Right atrium auricular region (tissue), 2 donors: ENCODE measurements around the gene CYP11A1. TPM values are rescaled to one million over a fixed set of nuclear protein-coding genes. Genes with fewer than 3 reads are reported as not detected.

Source experiments
- DNase-seq: peaks from one replicate; pipeline ENCODE4 v3.0.0-alpha.2; 2019; ENCODE audit warnings: low spot score
- H3K27ac ChIP-seq, 2 donors: fragments of 200-600 bp; sonication (generic); 1 replicate in 1 of 2; 2 replicates in 1 of 2; pipeline ENCODE4 v1.5.1; 2016 to 2019
- H3K27me3 ChIP-seq, 2 donors: fragments of 200-600 bp; sonication (generic); one replicate each; pipeline versions ENCODE4 v1.5.1 to v1.6.0; 2017 to 2019
- H3K36me3 ChIP-seq: fragments of 200-600 bp; sonication (generic); one replicate; pipeline ENCODE4 v1.5.1; 2016
- H3K4me1 ChIP-seq, 2 donors: fragments of 200-600 bp; sonication (generic); one replicate each; pipeline versions ENCODE4 v1.5.1 to v1.6.0; 2017 to 2019
- H3K4me3 ChIP-seq, 2 donors: fragments of 200-600 bp; sonication (generic); 1 replicate in 1 of 2; 2 replicates in 1 of 2; pipeline ENCODE4 v1.5.1; 2017 to 2019; ENCODE audit warnings: mild to moderate bottlenecking in 1 of 2, moderate library complexity in 1 of 2
- H3K9me3 ChIP-seq, 2 donors: fragments of 200-600 bp; sonication (generic); one replicate each; pipeline ENCODE4 v1.5.1; 2019
- total RNA-seq, 2 donors: library from RNA; depleted of rRNA; stranded (reverse); fragments of >200 nt; gene quantifications; one replicate each; pipeline ENCODE4 v1.1.0, GENCODE V29; 2016
- TF ChIP-seq, protein P1 (sequence below), 2 donors: fragments of 200-600 bp; sonication (generic); IDR thresholded peaks; one replicate each; pipeline ENCODE4 v1.5.1; 2019; ENCODE audit warnings: antibody characterized with exemption in 2 of 2

CYP11A1 gene
- total RNA-seq, 2 donors from 2014 or later = 0.71 to 1.0 TPM

DNA sequence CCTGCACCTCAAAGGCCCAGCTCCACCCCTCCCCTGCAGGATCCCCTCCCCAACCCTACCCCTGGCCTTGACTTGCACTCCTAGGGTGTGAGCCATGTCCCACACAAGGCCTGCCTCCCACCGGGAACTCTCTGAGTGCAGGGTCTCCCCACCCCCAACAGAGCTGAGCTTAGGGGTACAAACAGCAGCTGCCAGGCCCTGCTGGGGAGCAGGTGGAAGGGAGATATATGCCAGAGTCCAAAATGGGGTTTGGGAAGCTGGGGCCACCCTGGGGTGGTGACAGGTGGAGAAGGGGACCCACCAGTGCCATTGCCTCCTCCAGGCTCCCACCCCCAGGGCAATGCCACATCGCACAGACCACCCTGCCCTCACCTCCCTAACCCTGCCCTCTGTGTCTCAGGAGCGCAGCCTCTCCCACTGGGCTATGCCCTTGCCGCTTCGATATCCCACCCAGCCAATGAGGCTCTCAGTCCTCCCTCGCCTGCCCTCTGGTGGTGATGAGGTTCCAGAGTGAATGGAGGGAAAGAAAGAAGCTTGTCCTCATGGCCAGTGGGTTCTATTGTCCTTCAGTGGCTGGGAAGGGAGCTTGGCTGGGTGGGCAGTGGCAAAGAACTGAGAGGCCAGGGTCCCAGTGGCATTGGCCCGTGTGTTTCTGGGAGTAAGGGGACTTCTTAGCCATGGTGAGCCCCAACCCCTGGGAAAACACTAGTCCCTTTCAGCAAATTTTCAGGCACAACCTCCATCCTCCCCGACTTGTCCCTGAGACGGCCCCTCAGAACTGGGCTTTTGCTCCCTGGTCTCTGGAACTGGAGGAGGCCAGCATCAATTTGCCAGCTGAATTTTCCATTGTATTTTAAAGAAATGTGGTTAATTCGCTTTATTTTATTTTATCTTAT, 46.8 kb downstream of the CYP11A1 start:
- no peak overlapping the region for H3K4me3 ChIP-seq
- H3K36me3 ChIP-seq = no peaks in the 10 kb centered on the region
- H3K4me1 ChIP-seq = peaks cover 0 to 49% of the 10 kb centered on the region in 2 donors
- no peaks in the 10 kb centered on the region for H3K9me3 ChIP-seq
- no peaks in the 10 kb centered on the region for H3K27me3 ChIP-seq
- TF ChIP-seq, protein P1, sequence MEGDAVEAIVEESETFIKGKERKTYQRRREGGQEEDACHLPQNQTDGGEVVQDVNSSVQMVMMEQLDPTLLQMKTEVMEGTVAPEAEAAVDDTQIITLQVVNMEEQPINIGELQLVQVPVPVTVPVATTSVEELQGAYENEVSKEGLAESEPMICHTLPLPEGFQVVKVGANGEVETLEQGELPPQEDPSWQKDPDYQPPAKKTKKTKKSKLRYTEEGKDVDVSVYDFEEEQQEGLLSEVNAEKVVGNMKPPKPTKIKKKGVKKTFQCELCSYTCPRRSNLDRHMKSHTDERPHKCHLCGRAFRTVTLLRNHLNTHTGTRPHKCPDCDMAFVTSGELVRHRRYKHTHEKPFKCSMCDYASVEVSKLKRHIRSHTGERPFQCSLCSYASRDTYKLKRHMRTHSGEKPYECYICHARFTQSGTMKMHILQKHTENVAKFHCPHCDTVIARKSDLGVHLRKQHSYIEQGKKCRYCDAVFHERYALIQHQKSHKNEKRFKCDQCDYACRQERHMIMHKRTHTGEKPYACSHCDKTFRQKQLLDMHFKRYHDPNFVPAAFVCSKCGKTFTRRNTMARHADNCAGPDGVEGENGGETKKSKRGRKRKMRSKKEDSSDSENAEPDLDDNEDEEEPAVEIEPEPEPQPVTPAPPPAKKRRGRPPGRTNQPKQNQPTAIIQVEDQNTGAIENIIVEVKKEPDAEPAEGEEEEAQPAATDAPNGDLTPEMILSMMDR (IDR thresholded peaks at IDR 0.05) = peak; percentile 44 to 69
- peak; percentile 67 for DNase-seq
- peak overlapping the region; percentile 10 to 16 for H3K27ac ChIP-seq

DNA sequence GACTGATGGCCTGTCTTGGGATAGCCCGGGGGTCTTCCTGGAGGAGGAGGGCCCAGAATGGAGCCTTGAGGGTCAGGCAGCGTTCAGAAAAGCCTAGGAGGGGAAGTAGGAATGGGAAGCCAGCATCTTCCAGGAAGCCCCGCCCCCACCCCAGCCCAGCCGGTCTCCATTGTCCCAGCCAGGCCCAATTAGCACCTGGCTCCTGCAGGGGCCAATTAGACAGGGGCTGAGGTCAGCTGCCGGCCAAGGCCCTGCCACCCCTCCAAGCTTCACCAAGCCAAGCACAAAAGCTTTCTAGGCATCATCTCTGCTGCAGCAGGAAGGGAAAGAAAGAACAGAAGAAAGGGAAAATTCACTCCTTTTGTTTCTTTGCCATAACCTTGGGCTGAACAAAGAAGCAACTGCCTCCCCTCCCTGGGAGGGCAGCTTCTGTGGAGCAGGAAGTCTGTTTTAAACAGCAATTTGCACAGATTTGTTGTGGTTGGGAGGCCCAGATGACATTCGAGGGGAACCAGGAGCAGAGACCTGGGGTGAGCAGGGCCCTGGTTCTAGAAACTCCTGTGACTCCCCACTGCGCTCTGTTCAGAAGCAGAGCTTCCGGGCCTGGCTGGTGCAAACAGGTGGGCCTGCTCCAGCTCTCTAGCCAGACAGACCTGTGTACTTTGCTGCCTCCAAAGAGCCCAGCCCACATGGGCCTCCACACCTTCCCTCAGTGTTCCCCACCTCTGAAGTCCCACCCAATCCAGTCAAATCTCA, 47.7 kb downstream of the CYP11A1 start:
- H3K27me3 ChIP-seq = no peaks in the 10 kb centered on the region
- TF ChIP-seq, protein P1 (IDR thresholded peaks at IDR 0.05) = no peak
- H3K27ac ChIP-seq = peak overlapping the region; percentile 75 to 83
- H3K36me3 ChIP-seq = no peaks in the 10 kb centered on the region
- DNase-seq = no peak
- no peak overlapping the region for H3K4me3 ChIP-seq
- peaks cover 0 to 58% of the 10 kb centered on the region in 2 donors for H3K4me1 ChIP-seq
- no peaks in the 10 kb centered on the region for H3K9me3 ChIP-seq

DNA sequence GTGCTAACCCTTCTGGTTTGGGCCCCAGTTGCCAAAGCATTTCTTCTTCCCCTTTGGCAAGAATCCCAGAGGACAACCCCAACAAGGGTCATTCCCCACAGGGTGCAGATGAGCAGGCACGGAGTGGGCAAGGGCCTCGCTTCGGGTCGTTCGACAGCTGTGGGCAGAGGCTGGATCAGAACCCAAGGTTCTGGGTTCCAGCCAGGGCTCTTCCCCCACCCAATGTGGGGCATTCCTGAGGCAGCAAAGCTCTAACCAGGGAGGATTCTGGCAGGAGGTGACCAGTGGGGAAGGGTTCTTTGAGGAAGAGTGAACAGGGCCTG, 48.3 kb downstream of the CYP11A1 start:
- peak overlapping the region; percentile 75 to 83 for H3K27ac ChIP-seq
- H3K4me3 ChIP-seq = no peak overlapping the region
- DNase-seq = no peak
- no peaks in the 10 kb centered on the region for H3K9me3 ChIP-seq
- no peaks in the 10 kb centered on the region for H3K27me3 ChIP-seq
- H3K4me1 ChIP-seq = peaks cover 0 to 62% of the 10 kb centered on the region in 2 donors
- TF ChIP-seq, protein P1 (IDR thresholded peaks at IDR 0.05) = no peak
- no peaks in the 10 kb centered on the region for H3K36me3 ChIP-seq

DNA sequence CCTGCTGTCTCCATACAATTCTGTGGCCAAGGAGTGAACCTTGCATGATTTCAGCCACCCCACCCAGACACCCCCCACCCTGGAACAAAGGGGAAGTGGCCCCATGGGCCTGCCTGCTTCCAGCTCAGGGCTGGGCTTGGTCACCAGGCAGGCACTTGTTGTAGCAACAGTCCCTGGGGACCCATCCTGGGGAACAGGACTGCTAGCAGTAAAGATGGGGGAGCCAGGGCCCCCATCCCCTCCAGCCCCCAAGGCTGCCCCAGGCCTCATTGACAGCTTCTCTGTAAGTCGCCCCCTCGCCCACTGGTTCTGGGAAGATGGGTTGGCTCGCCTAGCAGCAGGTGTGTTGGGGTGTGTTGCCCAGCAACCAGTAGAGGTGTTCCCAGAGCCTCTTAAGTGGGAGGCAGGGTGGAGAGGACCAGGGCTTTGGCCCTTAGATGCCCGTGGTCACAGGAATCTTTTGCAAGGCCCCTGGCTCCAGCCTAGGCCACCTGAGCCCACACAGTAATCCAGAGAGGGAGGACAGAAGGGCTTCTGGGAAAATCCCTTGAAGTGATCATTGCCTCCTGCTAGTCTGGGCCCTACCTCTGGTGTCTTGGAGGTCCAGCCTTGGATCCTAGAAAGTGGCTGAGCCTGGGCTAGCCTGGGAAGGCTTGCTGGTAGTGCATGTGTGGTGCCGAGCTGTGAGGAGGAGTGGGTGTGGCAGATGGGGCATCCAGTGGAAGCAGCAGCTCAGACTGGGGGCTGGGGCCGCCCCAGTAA, 48.9 kb downstream of the CYP11A1 start:
- TF ChIP-seq, protein P1 (IDR thresholded peaks at IDR 0.05) = no peak
- peak; percentile 59 for DNase-seq
- peak overlapping the region; percentile 75 to 83 for H3K27ac ChIP-seq

DNA sequence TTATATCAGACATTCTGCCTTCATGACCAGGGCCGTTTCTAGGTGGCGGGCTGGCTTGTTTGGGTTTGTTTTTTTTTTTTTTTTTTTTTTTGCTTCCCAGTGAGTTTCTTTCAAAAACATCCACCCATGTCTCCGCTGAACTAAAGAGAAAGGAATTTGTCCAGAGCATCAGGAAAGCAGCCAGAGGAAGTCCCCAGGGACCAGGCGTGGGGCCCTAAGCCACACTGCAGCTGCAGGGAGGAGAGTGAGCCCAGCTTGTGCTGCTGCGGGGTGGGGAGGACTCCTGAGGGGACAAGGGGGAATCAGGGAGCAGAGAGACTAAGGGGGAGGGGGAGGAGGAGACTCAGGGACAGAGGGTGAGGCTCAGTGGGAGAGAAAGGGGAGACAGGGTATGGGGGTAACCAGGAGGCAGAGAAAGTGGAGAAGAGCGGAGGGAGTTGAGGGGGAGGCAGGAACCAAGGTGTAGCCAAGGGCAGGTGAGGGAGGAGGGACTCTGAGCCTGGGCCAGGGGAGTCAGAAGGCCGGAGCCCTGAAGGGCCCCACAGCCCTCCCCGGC, 49.5 kb downstream of the CYP11A1 start:
- peak; percentile 81 for DNase-seq
- H3K27me3 ChIP-seq = no peaks in the 10 kb centered on the region
- peaks cover 0 to 62% of the 10 kb centered on the region in 2 donors for H3K4me1 ChIP-seq
- H3K9me3 ChIP-seq = no peaks in the 10 kb centered on the region
- no peaks in the 10 kb centered on the region for H3K36me3 ChIP-seq
- H3K4me3 ChIP-seq = no peak overlapping the region
- TF ChIP-seq, protein P1 (IDR thresholded peaks at IDR 0.05) = no peak
- H3K27ac ChIP-seq = peak overlapping the region; percentile 75 to 83

More for the DNA sequence above, 48.9 kb downstream of the CYP11A1 start:
- H3K27me3 ChIP-seq = no peaks in the 10 kb centered on the region
- H3K4me1 ChIP-seq = peaks cover 0 to 62% of the 10 kb centered on the region in 2 donors
- H3K9me3 ChIP-seq = no peaks in the 10 kb centered on the region
- H3K36me3 ChIP-seq = no peaks in the 10 kb centered on the region
- no peak overlapping the region for H3K4me3 ChIP-seq
